Measurements from ENCODE around the gene SFXN3.
"Not testable (repeated sequence)": the region's sequence is repeated elsewhere in the genome, so short reads cannot be mapped to it uniquely, and the experiment has no call there.

Gene SFXN3

DNA sequence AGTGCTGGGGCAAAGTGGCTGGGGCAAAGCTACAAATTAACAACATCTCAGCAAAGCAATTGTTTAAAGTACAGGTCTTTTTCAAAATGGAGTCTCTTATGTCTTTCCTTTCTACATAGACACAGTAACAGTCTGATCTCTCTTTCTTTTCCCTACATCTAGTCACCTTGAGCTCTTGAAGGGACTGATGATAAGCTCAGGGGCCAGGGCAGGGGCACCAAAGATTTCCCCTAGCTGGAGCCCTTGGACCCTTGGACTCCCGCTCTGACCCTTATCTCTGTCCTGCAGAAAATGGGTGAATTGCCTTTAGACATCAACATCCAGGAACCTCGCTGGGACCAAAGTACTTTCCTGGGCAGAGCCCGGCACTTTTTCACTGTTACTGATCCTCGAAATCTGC lies 3.4 kb downstream of the SFXN3 start:
- H3K4me1 ChIP-seq (ENCODE audit: control insufficient read depth in 5 of 5, insufficient read depth in 5 of 5, low read length in 5 of 5), result peaks cover 2 to 40% (median 26%) of the 10 kb centered on the region in 5 donors
- H3K9me3 ChIP-seq (ENCODE audit: control insufficient read depth in 5 of 5, low read length in 5 of 5); H3K9ac ChIP-seq (ENCODE audit: low read length in 5 of 5); H3K27me3 ChIP-seq (ENCODE audit: control insufficient read depth in 5 of 5, insufficient read depth in 4 of 5, low read length in 5 of 5); H3K27ac ChIP-seq (ENCODE audit: low read depth, low read length); H3K4me3 ChIP-seq (ENCODE audit: low read depth in 1 of 5, low read length in 5 of 5): not testable (repeated sequence)
- peaks cover 0 to 50% (median 48%) of the 10 kb centered on the region in 5 donors for H3K36me3 ChIP-seq (ENCODE audit: control insufficient read depth in 5 of 5, insufficient read depth in 5 of 5, low read length in 5 of 5)

GRCh38 chr10:101035314-101035713 lies 4.3 kb downstream of the SFXN3 start:
- Histone ChIP-seq H3K27ac (ENCODE audit: low read depth, low read length) (no peak overlapping the region), H3K4me3 (ENCODE audit: low read depth in 1 of 5, low read length in 5 of 5) (no peak overlapping the region), H3K27me3 (ENCODE audit: control insufficient read depth in 5 of 5, insufficient read depth in 4 of 5, low read length in 5 of 5) (no peaks in the 10 kb centered on the region), H3K9me3 (ENCODE audit: control insufficient read depth in 5 of 5, low read length in 5 of 5) (no peaks in the 10 kb centered on the region), H3K4me1 (ENCODE audit: control insufficient read depth in 5 of 5, insufficient read depth in 5 of 5, low read length in 5 of 5) (peaks cover 2 to 34% (median 26%) of the 10 kb centered on the region in 5 donors), H3K9ac (ENCODE audit: low read length in 5 of 5) (no peak overlapping the region), H3K36me3 (ENCODE audit: control insufficient read depth in 5 of 5, insufficient read depth in 5 of 5, low read length in 5 of 5) (peaks cover 0 to 59% (median 56%) of the 10 kb centered on the region in 5 donors)

DNA sequence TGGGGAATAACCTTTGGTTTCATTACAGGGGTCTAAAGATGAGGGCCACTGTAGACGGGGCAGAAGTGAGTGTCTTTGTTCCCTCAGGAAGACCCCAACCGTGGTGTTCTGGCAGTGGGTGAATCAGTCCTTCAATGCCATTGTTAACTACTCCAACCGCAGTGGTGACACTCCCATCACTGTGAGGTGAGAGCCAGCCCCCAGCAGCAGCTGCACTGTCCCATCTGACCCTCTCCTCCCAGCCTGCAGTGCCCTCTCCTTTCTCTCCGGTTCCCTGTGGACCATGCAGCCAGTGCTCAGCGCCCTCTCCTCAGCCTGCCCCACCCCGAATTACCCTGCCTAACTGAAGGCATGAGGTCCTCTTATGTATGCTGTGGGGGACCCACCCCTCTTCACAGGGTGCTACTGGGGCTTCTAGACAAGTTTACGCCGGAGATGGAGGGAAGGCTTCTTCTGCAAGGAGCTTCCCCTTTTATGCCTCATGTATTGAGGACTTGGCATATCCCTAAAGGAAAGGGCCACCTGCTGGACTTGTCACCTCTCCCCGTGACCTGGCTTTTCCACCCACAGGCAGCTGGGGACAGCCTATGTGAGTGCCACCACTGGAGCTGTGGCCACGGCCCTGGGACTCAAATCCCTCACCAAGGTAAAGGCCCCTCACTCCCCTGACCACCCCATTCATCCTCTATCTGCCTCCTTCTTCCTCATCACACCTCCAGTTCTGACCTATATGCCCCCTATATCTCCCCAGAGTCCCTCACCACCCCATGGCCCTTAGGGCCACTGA lies 5.1 kb downstream of the SFXN3 start:
- H3K4me1 ChIP-seq (ENCODE audit: control insufficient read depth in 5 of 5, insufficient read depth in 5 of 5, low read length in 5 of 5), result peaks cover 2 to 28% (median 22%) of the 10 kb centered on the region in 5 donors
- H3K9me3 ChIP-seq (ENCODE audit: control insufficient read depth in 5 of 5, low read length in 5 of 5), result no peaks in the 10 kb centered on the region
- H3K36me3 ChIP-seq (ENCODE audit: control insufficient read depth in 5 of 5, insufficient read depth in 5 of 5, low read length in 5 of 5), result peaks cover 0 to 61% (median 56%) of the 10 kb centered on the region in 5 donors
- H3K9ac ChIP-seq (ENCODE audit: low read length in 5 of 5), result no peak overlapping the region
- no peak overlapping the region for H3K4me3 ChIP-seq (ENCODE audit: low read depth in 1 of 5, low read length in 5 of 5)
- H3K27me3 ChIP-seq (ENCODE audit: control insufficient read depth in 5 of 5, insufficient read depth in 4 of 5, low read length in 5 of 5), result no peaks in the 10 kb centered on the region
- H3K27ac ChIP-seq (ENCODE audit: low read depth, low read length), result no peak overlapping the region

DNA sequence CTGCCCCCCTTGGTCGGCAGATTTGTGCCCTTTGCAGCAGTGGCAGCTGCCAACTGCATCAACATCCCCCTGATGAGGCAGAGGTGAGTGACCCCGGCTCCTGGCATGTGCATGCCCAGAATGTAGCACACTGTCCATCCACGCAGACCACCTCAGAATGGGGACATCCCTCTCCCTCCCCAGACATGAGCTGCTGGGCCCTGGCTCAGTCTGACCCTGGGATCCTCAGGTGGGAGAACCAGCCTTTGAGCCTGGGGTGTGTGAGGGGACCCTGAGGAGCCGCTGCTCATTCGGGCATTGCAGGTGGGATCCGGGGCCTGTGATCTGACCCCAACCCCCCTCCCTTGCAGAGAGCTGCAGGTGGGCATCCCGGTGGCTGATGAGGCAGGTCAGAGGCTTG lies 5.7 kb downstream of the SFXN3 start:
- Histone ChIP-seq H3K36me3 (ENCODE audit: control insufficient read depth in 5 of 5, insufficient read depth in 5 of 5, low read length in 5 of 5) (peaks cover 0 to 61% (median 56%) of the 10 kb centered on the region in 5 donors), H3K27ac (ENCODE audit: low read depth, low read length) (no peak overlapping the region), H3K9ac (ENCODE audit: low read length in 5 of 5) (no peak overlapping the region), H3K4me3 (ENCODE audit: low read depth in 1 of 5, low read length in 5 of 5) (no peak overlapping the region), H3K4me1 (ENCODE audit: control insufficient read depth in 5 of 5, insufficient read depth in 5 of 5, low read length in 5 of 5) (peaks cover 2 to 22% (median 17%) of the 10 kb centered on the region in 5 donors), H3K9me3 (ENCODE audit: control insufficient read depth in 5 of 5, low read length in 5 of 5) (no peaks in the 10 kb centered on the region), H3K27me3 (ENCODE audit: control insufficient read depth in 5 of 5, insufficient read depth in 4 of 5, low read length in 5 of 5) (no peaks in the 10 kb centered on the region)

DNA sequence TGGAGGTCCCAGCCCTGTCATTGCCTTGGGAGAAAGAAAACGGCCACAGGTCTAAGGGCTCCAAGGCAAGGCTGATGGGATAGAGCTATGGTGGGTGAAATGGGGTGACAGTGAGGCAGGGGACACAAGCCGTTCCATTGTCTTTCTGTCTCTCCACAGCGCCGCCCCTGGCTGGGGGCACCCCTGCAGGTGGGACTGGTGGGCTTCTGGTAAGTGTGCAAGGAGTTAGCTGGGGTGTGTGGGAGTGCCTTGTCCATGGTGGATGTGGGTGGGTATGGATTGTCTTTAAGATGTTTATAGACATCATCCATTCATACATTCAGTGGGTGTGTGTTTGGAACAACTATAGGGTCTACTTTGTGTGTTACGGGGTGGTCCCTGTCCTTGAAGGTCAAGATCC lies 7.5 kb downstream of the SFXN3 start:
- peaks cover 10 to 19% (median 16%) of the 10 kb centered on the region in 5 donors for H3K4me1 ChIP-seq (ENCODE audit: control insufficient read depth in 5 of 5, insufficient read depth in 5 of 5, low read length in 5 of 5)
- peaks cover 0 to 61% (median 56%) of the 10 kb centered on the region in 5 donors for H3K36me3 ChIP-seq (ENCODE audit: control insufficient read depth in 5 of 5, insufficient read depth in 5 of 5, low read length in 5 of 5)
- no peak overlapping the region for H3K9ac ChIP-seq (ENCODE audit: low read length in 5 of 5)
- no peaks in the 10 kb centered on the region for H3K27me3 ChIP-seq (ENCODE audit: control insufficient read depth in 5 of 5, insufficient read depth in 4 of 5, low read length in 5 of 5)
- H3K27ac ChIP-seq (ENCODE audit: low read depth, low read length), result no peak overlapping the region
- H3K9me3 ChIP-seq (ENCODE audit: control insufficient read depth in 5 of 5, low read length in 5 of 5), result no peaks in the 10 kb centered on the region
- H3K4me3 ChIP-seq (ENCODE audit: low read depth in 1 of 5, low read length in 5 of 5), result no peak overlapping the region

GRCh38 chr10:101040061-101040460 lies 9.0 kb downstream of the SFXN3 start:
- peaks cover 11 to 20% (median 16%) of the 10 kb centered on the region in 5 donors for H3K4me1 ChIP-seq (ENCODE audit: control insufficient read depth in 5 of 5, insufficient read depth in 5 of 5, low read length in 5 of 5)
- no peak overlapping the region for H3K4me3 ChIP-seq (ENCODE audit: low read depth in 1 of 5, low read length in 5 of 5)
- no peak overlapping the region for H3K9ac ChIP-seq (ENCODE audit: low read length in 5 of 5)
- H3K36me3 ChIP-seq (ENCODE audit: control insufficient read depth in 5 of 5, insufficient read depth in 5 of 5, low read length in 5 of 5), result peaks cover 0 to 54% (median 51%) of the 10 kb centered on the region in 5 donors
- H3K27ac ChIP-seq (ENCODE audit: low read depth, low read length), result no peak overlapping the region
- no peaks in the 10 kb centered on the region for H3K27me3 ChIP-seq (ENCODE audit: control insufficient read depth in 5 of 5, insufficient read depth in 4 of 5, low read length in 5 of 5)
- no peaks in the 10 kb centered on the region for H3K9me3 ChIP-seq (ENCODE audit: control insufficient read depth in 5 of 5, low read length in 5 of 5)

GRCh38 chr10:101040851-101041250 lies 9.8 kb downstream of the SFXN3 start:
- no peak overlapping the region for H3K9ac ChIP-seq (ENCODE audit: low read length in 5 of 5)
- H3K9me3 ChIP-seq (ENCODE audit: control insufficient read depth in 5 of 5, low read length in 5 of 5), result no peaks in the 10 kb centered on the region
- peaks cover 11 to 20% (median 16%) of the 10 kb centered on the region in 5 donors for H3K4me1 ChIP-seq (ENCODE audit: control insufficient read depth in 5 of 5, insufficient read depth in 5 of 5, low read length in 5 of 5)
- no peak overlapping the region for H3K4me3 ChIP-seq (ENCODE audit: low read depth in 1 of 5, low read length in 5 of 5)
- peaks cover 0 to 3% (median 0%) of the 10 kb centered on the region in 5 donors for H3K27me3 ChIP-seq (ENCODE audit: control insufficient read depth in 5 of 5, insufficient read depth in 4 of 5, low read length in 5 of 5)
- peaks cover 0 to 46% (median 43%) of the 10 kb centered on the region in 5 donors for H3K36me3 ChIP-seq (ENCODE audit: control insufficient read depth in 5 of 5, insufficient read depth in 5 of 5, low read length in 5 of 5)
- H3K27ac ChIP-seq (ENCODE audit: low read depth, low read length), result no peak overlapping the region

- peaks cover 0 to 3% (median 2%) of the 10 kb centered on the region in 5 donors for H3K27me3 ChIP-seq (ENCODE audit: control insufficient read depth in 5 of 5, insufficient read depth in 4 of 5, low read length in 5 of 5)
- no peak overlapping the region for H3K4me3 ChIP-seq (ENCODE audit: low read depth in 1 of 5, low read length in 5 of 5)
- H3K27ac ChIP-seq (ENCODE audit: low read depth, low read length), result no peak overlapping the region
- H3K36me3 ChIP-seq (ENCODE audit: control insufficient read depth in 5 of 5, insufficient read depth in 5 of 5, low read length in 5 of 5), result peaks cover 0 to 41% (median 39%) of the 10 kb centered on the region in 5 donors
- H3K9ac ChIP-seq (ENCODE audit: low read length in 5 of 5), result no peak overlapping the region
- no peaks in the 10 kb centered on the region for H3K9me3 ChIP-seq (ENCODE audit: control insufficient read depth in 5 of 5, low read length in 5 of 5)
- peaks cover 11 to 20% (median 16%) of the 10 kb centered on the region in 5 donors for H3K4me1 ChIP-seq (ENCODE audit: control insufficient read depth in 5 of 5, insufficient read depth in 5 of 5, low read length in 5 of 5)
These were observed 10.3 kb downstream of the SFXN3 start for GRCh38 chr10:101041252-101041761.

DNA sequence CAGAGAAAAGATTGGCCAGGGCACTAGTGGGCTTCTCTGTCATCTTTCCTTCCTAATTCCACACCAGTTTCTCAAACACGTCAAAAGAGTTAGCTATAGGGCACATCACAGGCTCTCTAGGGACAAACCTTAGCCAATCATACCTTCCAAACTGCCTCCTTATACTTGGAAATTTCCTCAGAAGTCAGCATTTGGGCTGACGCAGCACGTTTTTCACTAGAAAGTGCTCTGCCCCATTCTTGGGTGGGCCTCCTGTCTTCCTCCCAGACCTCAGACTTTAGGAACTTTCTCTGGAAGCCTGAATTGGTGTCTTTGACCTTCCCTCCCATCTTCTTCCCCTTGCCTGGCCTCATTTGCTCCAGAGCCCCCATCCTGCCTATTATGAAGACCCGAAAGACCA lies 11.1 kb downstream of the SFXN3 start:
- Histone ChIP-seq H3K4me3 (ENCODE audit: low read depth in 1 of 5, low read length in 5 of 5) (peak overlapping the region; percentile 60 to 88 (median 75)), H3K36me3 (ENCODE audit: control insufficient read depth in 5 of 5, insufficient read depth in 5 of 5, low read length in 5 of 5) (peaks cover 0 to 33% (median 31%) of the 10 kb centered on the region in 5 donors), H3K9ac (ENCODE audit: low read length in 5 of 5) (peak overlapping the region in 4 of 5 donors; percentile 9 to 85 (median 73))

More for the DNA sequence above, 11.1 kb downstream of the SFXN3 start:
- no peaks in the 10 kb centered on the region for H3K9me3 ChIP-seq (ENCODE audit: control insufficient read depth in 5 of 5, low read length in 5 of 5)
- H3K27ac ChIP-seq (ENCODE audit: low read depth, low read length), result peak overlapping the region; percentile 76
- peaks cover 5 to 11% (median 8%) of the 10 kb centered on the region in 5 donors for H3K27me3 ChIP-seq (ENCODE audit: control insufficient read depth in 5 of 5, insufficient read depth in 4 of 5, low read length in 5 of 5)
- peaks cover 11 to 20% (median 16%) of the 10 kb centered on the region in 5 donors for H3K4me1 ChIP-seq (ENCODE audit: control insufficient read depth in 5 of 5, insufficient read depth in 5 of 5, low read length in 5 of 5)
